Endothelial cell (in vitro differentiated cells): ENCODE data around the gene ATR. TPM values are rescaled to one million over a fixed set of nuclear protein-coding genes. Genes with fewer than 3 reads are reported as not detected.

Experiments used
- DNase-seq: peaks from one replicate; pipeline ENCODE4 v3.0.0; 2021; ENCODE audit warnings: low spot score
- H3K27ac Mint-ChIP-seq: one replicate; pipeline ENCODE4 v1.8.0; 2021; ENCODE audit warnings: mixed read lengths, inconsistent platforms; ENCODE audit not compliant: unreplicated experiment
- H3K27me3 Mint-ChIP-seq: one replicate; pipeline ENCODE4 v1.8.0; 2021; ENCODE audit warnings: mild to moderate bottlenecking, moderate library complexity, mixed read lengths, inconsistent platforms; ENCODE audit not compliant: unreplicated experiment
- H3K36me3 Mint-ChIP-seq: one replicate; pipeline ENCODE4 v1.8.0; 2021; ENCODE audit warnings: mild to moderate bottlenecking, low read depth, mixed read lengths, inconsistent platforms; ENCODE audit not compliant: unreplicated experiment
- H3K4me1 Mint-ChIP-seq: one replicate; pipeline ENCODE4 v1.8.0; 2021; ENCODE audit warnings: mild to moderate bottlenecking, mixed read lengths, inconsistent platforms; ENCODE audit not compliant: unreplicated experiment
- H3K4me3 Mint-ChIP-seq: one replicate; pipeline ENCODE4 v1.8.0; 2021; ENCODE audit warnings: mild to moderate bottlenecking, mixed read lengths, inconsistent platforms; ENCODE audit not compliant: unreplicated experiment
- H3K9me3 Mint-ChIP-seq: one replicate; pipeline ENCODE4 v1.8.0; 2021; ENCODE audit warnings: mixed read lengths, inconsistent platforms; ENCODE audit not compliant: unreplicated experiment
- CTCF ChIP-seq: fragments of 200-600 bp; sonication (generic); IDR thresholded peaks from one replicate; pipeline ENCODE4 v1.5.0; 2021; ENCODE audit warnings: antibody characterized with exemption; ENCODE audit not compliant: unreplicated experiment
- total RNA-seq: library from RNA; stranded (reverse); fragmentation: NEBNext Ultra II Directional; extraction: Animal tissue kit (Norgen Biotek cat#: 25700); gene quantifications from one replicate; pipeline ENCODE4 v1.2.1, GENCODE V29; 2021; ENCODE audit not compliant: unreplicated experiment

ATR gene
- total RNA-seq, 1 donor from 2014 or later: 17.8 TPM

DNA sequence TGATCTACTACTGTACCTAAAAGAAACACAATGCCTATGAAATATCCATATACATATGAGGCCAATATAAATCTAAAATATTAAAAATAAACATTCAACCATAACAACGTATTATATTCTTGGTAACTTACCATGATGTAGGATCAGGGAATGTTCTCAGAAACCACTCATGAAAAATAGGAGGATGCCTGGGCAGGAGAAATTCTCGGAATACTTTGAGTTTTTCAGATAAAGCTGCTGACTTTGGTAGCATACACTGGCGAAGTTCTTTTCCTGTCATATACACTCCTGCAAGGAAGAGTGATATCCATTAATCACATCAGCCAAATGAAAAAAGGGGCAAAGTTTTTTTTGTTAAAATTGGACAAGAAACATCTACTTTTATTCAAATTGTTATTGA, 119.4 kb downstream of the ATR start:
- H3K27ac Mint-ChIP-seq: no peak overlapping the region
- no peaks in the 10 kb centered on the region for H3K27me3 Mint-ChIP-seq
- H3K4me3 Mint-ChIP-seq: no peak overlapping the region
- TF ChIP-seq CTCF: no peak
- DNase-seq: no peak
- H3K36me3 Mint-ChIP-seq: peaks cover 12% of the 10 kb centered on the region
- H3K9me3 Mint-ChIP-seq: no peaks in the 10 kb centered on the region
- no peaks in the 10 kb centered on the region for H3K4me1 Mint-ChIP-seq

- Mint-ChIP-seq H3K27me3 (no peaks in the 10 kb centered on the region), H3K4me1 (peaks cover 19% of the 10 kb centered on the region), H3K9me3 (no peaks in the 10 kb centered on the region), H3K4me3 (no peak overlapping the region), H3K36me3 (peaks cover 17% of the 10 kb centered on the region), H3K27ac (no peak overlapping the region)
- DNase-seq: no peak
- TF ChIP-seq CTCF: no peak
These were observed 127.7 kb downstream of the ATR start for GRCh38 chr3:142450881-142451280.

DNA sequence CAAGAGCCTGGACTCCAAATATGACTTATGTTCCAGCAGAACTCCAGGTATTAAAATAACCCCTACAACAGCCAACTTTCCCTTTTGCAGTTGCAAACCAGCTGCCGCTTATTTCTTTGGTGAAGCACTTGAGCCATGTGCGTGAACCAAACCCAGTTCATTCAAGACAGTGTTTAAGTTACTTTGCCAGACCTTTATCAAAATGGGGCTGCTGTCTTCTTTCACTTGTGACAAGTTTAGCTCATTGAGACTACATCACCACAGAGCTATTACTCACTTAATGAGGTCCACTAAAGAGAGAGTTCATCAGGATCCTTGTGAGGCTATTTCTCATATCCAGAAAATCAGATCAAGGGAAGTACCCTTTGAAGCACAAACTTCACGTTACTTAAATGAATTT, 128.3 kb downstream of the ATR start:
- peaks cover 10% of the 10 kb centered on the region for H3K36me3 Mint-ChIP-seq
- TF ChIP-seq CTCF: no peak
- H3K4me1 Mint-ChIP-seq: peaks cover 25% of the 10 kb centered on the region
- no peak overlapping the region for H3K27ac Mint-ChIP-seq
- DNase-seq: no peak
- no peaks in the 10 kb centered on the region for H3K9me3 Mint-ChIP-seq
- H3K27me3 Mint-ChIP-seq: no peaks in the 10 kb centered on the region
- H3K4me3 Mint-ChIP-seq: no peak overlapping the region

DNA sequence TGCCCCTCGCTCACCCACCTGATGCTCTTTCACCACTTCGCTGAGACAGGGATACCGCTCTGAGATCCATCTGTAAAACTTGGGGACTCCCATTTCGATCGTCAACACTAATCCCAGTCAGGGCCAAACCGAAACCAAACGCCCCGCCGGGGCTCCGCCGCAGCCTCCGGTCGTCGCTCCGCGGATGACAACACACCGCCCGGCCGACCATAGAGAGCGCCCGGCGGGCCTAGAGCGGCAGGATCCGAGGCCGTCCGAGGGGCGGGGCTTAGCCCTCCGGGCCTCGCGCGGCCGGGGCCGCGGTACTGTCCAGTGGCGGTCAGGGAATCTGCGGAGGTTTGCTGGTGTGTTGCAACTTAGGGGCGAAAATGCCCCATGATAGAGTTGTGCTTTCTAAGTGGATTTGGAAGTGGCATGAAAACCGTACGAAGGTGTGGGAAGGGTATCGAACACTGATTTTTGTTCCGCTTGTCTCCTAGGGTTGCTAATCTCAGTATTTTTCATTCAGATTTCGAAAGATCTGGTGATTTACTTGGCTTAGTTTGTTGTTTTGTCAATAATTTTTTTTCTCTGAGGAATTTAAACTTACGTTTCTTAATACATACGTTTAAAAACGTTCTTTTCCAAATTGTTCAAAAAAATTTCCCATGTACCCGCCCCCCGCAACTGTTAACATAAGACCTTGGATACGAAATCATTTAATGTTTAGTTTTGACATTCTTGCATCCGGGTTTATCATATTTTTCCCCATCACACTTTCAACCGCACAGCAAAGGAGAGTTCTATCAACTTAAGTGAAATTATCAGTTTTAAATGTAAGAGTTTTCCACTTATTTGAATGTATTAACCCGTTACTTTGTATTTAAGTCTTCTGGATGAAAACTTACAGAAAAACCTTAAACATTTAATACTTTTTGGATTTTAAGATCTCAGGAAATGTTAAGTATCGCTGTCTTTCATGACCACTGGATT, 130.4 kb downstream of the ATR start, which contains the start of gene XRN1:
TSS of gene XRN1 (minus strand) at position 186 of the 972 bp plus-strand sequence. CDS start at position 93, 93 bp downstream.
- Mint-ChIP-seq H3K4me3 (peak within 1 kb of the TSS; percentile 95), H3K27me3 (no peaks in the 10 kb centered on the region), H3K4me1 (peaks cover 36% of the 10 kb centered on the region), H3K9me3 (no peaks in the 10 kb centered on the region), H3K27ac (peak within 1 kb of the TSS; percentile 98), H3K36me3 (peaks cover 13% of the 10 kb centered on the region)
- peak; percentile 100 for DNase-seq
- no peak for TF ChIP-seq CTCF

DNA sequence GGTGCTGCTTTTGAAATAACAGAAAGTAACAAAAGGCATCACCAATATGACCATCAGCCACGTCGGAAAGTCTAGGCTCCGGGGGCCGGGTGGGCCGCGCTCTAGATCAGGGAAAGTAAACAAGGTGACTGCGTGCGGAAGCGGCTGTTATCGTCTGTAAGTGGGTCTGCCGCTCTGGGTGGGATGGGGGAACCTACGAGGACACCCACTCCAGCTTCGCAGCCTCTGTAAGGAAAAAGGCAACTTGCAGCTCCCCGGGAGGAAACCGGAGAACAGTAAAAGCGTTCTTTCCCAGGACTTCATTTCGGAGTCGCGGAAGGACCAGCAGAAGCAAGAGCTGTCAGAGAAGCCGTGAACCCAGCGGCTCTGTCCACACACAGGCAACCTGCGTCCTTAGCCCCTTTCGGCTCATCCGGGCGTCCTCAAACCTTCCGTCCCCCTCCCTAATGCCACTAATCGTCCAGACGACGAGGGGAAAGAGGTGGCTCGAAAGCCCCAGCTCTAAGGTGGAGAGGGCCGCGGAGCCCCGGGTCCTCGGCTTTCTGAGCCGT, 131.2 kb downstream of the ATR start:
- peak overlapping the region; percentile 95 for H3K4me3 Mint-ChIP-seq
- H3K9me3 Mint-ChIP-seq: no peaks in the 10 kb centered on the region
- no peak for TF ChIP-seq CTCF
- H3K27me3 Mint-ChIP-seq: no peaks in the 10 kb centered on the region
- peak; percentile 31 for DNase-seq
- H3K4me1 Mint-ChIP-seq: peaks cover 38% of the 10 kb centered on the region
- peaks cover 17% of the 10 kb centered on the region for H3K36me3 Mint-ChIP-seq
- peak overlapping the region; percentile 98 for H3K27ac Mint-ChIP-seq
